ENCODE measurements around the gene IFI27.

GRCh38 chr14:94145902-94146527 is 35.5 kb downstream of the IFI27 start:
- TF ChIP-seq EZH2 (IDR thresholded peaks at IDR 0.05; ENCODE audit: borderline replicate concordance, insufficient read depth, low read depth, low read length, poor library complexity, severe bottlenecking), result no peak
- TF ChIP-seq, protein P1, sequence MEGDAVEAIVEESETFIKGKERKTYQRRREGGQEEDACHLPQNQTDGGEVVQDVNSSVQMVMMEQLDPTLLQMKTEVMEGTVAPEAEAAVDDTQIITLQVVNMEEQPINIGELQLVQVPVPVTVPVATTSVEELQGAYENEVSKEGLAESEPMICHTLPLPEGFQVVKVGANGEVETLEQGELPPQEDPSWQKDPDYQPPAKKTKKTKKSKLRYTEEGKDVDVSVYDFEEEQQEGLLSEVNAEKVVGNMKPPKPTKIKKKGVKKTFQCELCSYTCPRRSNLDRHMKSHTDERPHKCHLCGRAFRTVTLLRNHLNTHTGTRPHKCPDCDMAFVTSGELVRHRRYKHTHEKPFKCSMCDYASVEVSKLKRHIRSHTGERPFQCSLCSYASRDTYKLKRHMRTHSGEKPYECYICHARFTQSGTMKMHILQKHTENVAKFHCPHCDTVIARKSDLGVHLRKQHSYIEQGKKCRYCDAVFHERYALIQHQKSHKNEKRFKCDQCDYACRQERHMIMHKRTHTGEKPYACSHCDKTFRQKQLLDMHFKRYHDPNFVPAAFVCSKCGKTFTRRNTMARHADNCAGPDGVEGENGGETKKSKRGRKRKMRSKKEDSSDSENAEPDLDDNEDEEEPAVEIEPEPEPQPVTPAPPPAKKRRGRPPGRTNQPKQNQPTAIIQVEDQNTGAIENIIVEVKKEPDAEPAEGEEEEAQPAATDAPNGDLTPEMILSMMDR (IDR thresholded peaks at IDR 0.05), result no peak

Data from B cell (primary cell).